HepG2 (cell line): Measurements from ENCODE around the gene FAM3D. TPM values are rescaled to one million over a fixed set of nuclear protein-coding genes. Genes with fewer than 3 reads are reported as not detected.

Experiments
- ATAC-seq: fragments of 200-7000 bp; cut with Tn5 transposase; 3 replicates; pipeline ENCODE4 v1.9.1; 2020; ENCODE audit warnings: mild to moderate bottlenecking, moderate library complexity
- BruUV-seq: library from RNA; stranded (reverse); fragments of 400-500 nt; replicated peaks from 2 replicates; lab custom pipeline; 2021; lab: Mats Ljungman, UMichigan
- CTCF ChIA-PET: fragments of 300-600 bp; formaldehyde crosslinking; extraction: SDS; loops from one replicate; lab custom pipeline; 2021; ENCODE audit warnings: low total read pairs, inconsistent platforms, low intra/inter-chr PET ratio; lab: Yijun Ruan, JAX
- POLR2A ChIA-PET: fragments of 350-600 bp; sonication (Branson Sonifier 250); formaldehyde crosslinking; loops from one replicate; lab custom pipeline; 2020; ENCODE audit warnings: antibody characterized with exemption, inconsistent platforms; lab: Yijun Ruan, JAX
- DNase-seq: peaks from one replicate; pipeline ENCODE4 v3.0.0-alpha.2; 2015; ENCODE audit warnings: low spot score
- FAIRE-seq: peaks from 3 replicates; lab custom pipeline; 2011; peaks lifted over from hg19 to GRCh38; lab: Jason Lieb, UNC
- H2AFZ ChIP-seq: one replicate; pipeline ENCODE4 v1.6.1; 2011; ENCODE audit warnings: low read length, inconsistent platforms
- H3K27ac ChIP-seq: fragments of 300-600 bp; 3 replicates; pipeline ENCODE4 v1.8.0; 2011; ENCODE audit warnings: mixed run types, mild to moderate bottlenecking, mixed read lengths, low read length, inconsistent platforms; ENCODE audit not compliant: insufficient read depth; ENCODE audit errors: extremely low read length
- H3K27me3 ChIP-seq, 2 experiments: fragments of 200-600 bp in 1 of 2; 2 replicates in 1 of 2; 3 replicates in 1 of 2; pipeline versions ENCODE4 v1.6.0 to v1.8.0; 2011; ENCODE audit warnings: low read length in 2 of 2, mild to moderate bottlenecking in 2 of 2, moderate library complexity in 2 of 2, inconsistent platforms in 1 of 2; ENCODE audit not compliant: insufficient read depth in 2 of 2, control insufficient read depth in 1 of 2
- H3K36me3 ChIP-seq, 2 experiments: fragments of 200-600 bp in 1 of 2; replicated peaks in 1 of 2; 2 replicates in 1 of 2; 3 replicates in 1 of 2; pipeline versions ENCODE4 v1.5.1 to v1.8.0; 2011; ENCODE audit warnings: low read length in 2 of 2, inconsistent platforms in 1 of 2; ENCODE audit not compliant: insufficient read depth in 2 of 2, control insufficient read depth in 1 of 2
- H3K4me1 ChIP-seq: 2 replicates; pipeline ENCODE4 v1.5.1; 2012; ENCODE audit warnings: low read length, inconsistent platforms; ENCODE audit not compliant: insufficient read depth
- H3K4me2 ChIP-seq: 2 replicates; pipeline ENCODE4 v1.6.0; 2011; ENCODE audit warnings: low read depth, low read length, inconsistent platforms
- H3K4me3 ChIP-seq, 3 experiments: fragments of 200-600 bp in 1 of 3; sonication (generic), shearing (Covaris generic) in 1 of 3; replicated peaks in 1 of 3; 2 replicates each; pipeline ENCODE4 v1.5.1; 2011 to 2016; ENCODE audit warnings: low read length in 3 of 3, inconsistent platforms in 2 of 3, low read depth in 2 of 3, mild to moderate bottlenecking in 2 of 3, control low read depth in 1 of 3, mixed read lengths in 1 of 3; ENCODE audit not compliant: insufficient read depth in 1 of 3
- H3K79me2 ChIP-seq: one replicate; pipeline ENCODE4 v1.6.1; 2011; ENCODE audit warnings: low read length, inconsistent platforms; ENCODE audit not compliant: insufficient read depth
- H3K9ac ChIP-seq: 2 replicates; pipeline ENCODE4 v1.6.0; 2011; ENCODE audit warnings: mild to moderate bottlenecking, low read depth, low read length, inconsistent platforms; ENCODE audit not compliant: insufficient read depth
- H3K9me3 ChIP-seq: 2 replicates; pipeline ENCODE4 v1.5.1; 2012; ENCODE audit warnings: mild to moderate bottlenecking, low read length
- H4K20me1 ChIP-seq: 2 replicates; pipeline ENCODE4 v1.6.0; 2011; ENCODE audit warnings: inconsistent platforms, mild to moderate bottlenecking, low read length, moderate library complexity; ENCODE audit not compliant: insufficient read depth
- AKAP8 ChIP-seq: sonication (generic); formaldehyde crosslinking; IDR thresholded peaks from 2 replicates; pipeline ENCODE4 v1.5.1; 2020; ENCODE audit warnings: mild to moderate bottlenecking, missing genetic modification reagents
- CENPX ChIP-seq: sonication (generic); formaldehyde crosslinking; IDR thresholded peaks from 2 replicates; pipeline ENCODE4 v1.9.0; 2021; ENCODE audit warnings: mild to moderate bottlenecking, missing genetic modification reagents, moderate library complexity
- FOSL2 ChIP-seq: sonication (generic); formaldehyde crosslinking; IDR thresholded peaks from 2 replicates; pipeline ENCODE4 v1.4.0; 2020; ENCODE audit warnings: missing genetic modification reagents
- FOXM1 ChIP-seq: sonication (generic); formaldehyde crosslinking; IDR thresholded peaks from 2 replicates; pipeline ENCODE4 v1.5.0; 2020; ENCODE audit warnings: missing genetic modification reagents
- HOXA3 ChIP-seq: sonication (generic); formaldehyde crosslinking; IDR thresholded peaks from 2 replicates; pipeline ENCODE4 v1.5.0; 2020; ENCODE audit warnings: missing genetic modification reagents
- KDM1A ChIP-seq: IDR thresholded peaks from 2 replicates; pipeline ENCODE4 v1.6.1; 2016; ENCODE audit warnings: missing compliant biosample characterization
- MTF2 ChIP-seq: sonication (generic); formaldehyde crosslinking; IDR thresholded peaks from 2 replicates; pipeline ENCODE4 v1.5.0; 2020; ENCODE audit warnings: missing genetic modification reagents, borderline replicate concordance
- RBM22 ChIP-seq: fragments of 200-400 bp; formaldehyde crosslinking; optimal IDR thresholded peaks from 2 replicates; pipeline ENCODE3; 2017; ENCODE audit warnings: mild to moderate bottlenecking, low read length, moderate library complexity
- RBM39 ChIP-seq: fragments of 200-400 bp; formaldehyde crosslinking; IDR thresholded peaks from one replicate; pipeline ENCODE4 v1.6.1; 2018; ENCODE audit warnings: antibody characterized with exemption, mild to moderate bottlenecking, low read depth, low read length; ENCODE audit not compliant: poor library complexity, severe bottlenecking
- RXRA ChIP-seq: sonication (generic); formaldehyde crosslinking; IDR thresholded peaks from 2 replicates; pipeline ENCODE4 v1.5.1; 2020; ENCODE audit warnings: missing genetic modification reagents
- SRF ChIP-seq: IDR thresholded peaks from 2 replicates; pipeline ENCODE4 v1.6.1; 2011; ENCODE audit warnings: mild to moderate bottlenecking, low read depth, low read length, moderate library complexity
- ZMAT3 ChIP-seq: sonication (generic); formaldehyde crosslinking; conservative IDR thresholded peaks from 2 replicates; pipeline ENCODE4 v1.7.0; 2021; ENCODE audit warnings: missing genetic modification reagents
- ZNF431 ChIP-seq: sonication (generic); formaldehyde crosslinking; IDR thresholded peaks from 2 replicates; pipeline ENCODE4 v1.9.0; 2022; ENCODE audit warnings: missing genetic modification reagents, low read depth, mild to moderate bottlenecking, borderline replicate concordance
- ZNF713 ChIP-seq: sonication (generic); formaldehyde crosslinking; IDR thresholded peaks from 2 replicates; pipeline ENCODE4 v1.4.0; 2020; ENCODE audit warnings: mild to moderate bottlenecking, missing genetic modification reagents
- WGBS: methylation state at CpG from one replicate; pipeline ENCODE4 v1.1.6; 2017; ENCODE audit warnings: low lambda C conversion rate; 5-methylcytosine and 5-hydroxymethylcytosine counted together
- in situ Hi-C: cut with HindIII; loops from 2 replicates; pipeline ENCODE4 v1.10.0; 2017; ENCODE audit warnings: low pct_unique_long_range_greater_than_20kb; ENCODE audit not compliant: extremely low pct_ligation_motif_present
- intact Hi-C: fragments of 100-400 bp; cut with micrococcal nuclease; formaldehyde crosslinking; loops from one replicate; pipeline ENCODE4 v1.10.0; 2022; ENCODE audit not compliant: unreplicated experiment
- polyA plus RNA-seq, 8 experiments: library from polyadenylated mRNA; depleted of rRNA in 3 of 8; stranded (reverse) in 7 of 8; unstranded in 1 of 8; fragments of >200 nt; fragmentation: Illumina TruSeq in 4 of 8; extraction: Trizol in 4 of 8; gene quantifications; 2 replicates each; pipeline versions ENCODE4 v1.2.1 to v1.2.3, GENCODE V29; 2011 to 2016; ENCODE audit warnings: low read depth in 4 of 8, missing spikeins in 1 of 8, mixed read lengths in 1 of 8; ENCODE audit not compliant: insufficient read depth in 1 of 8
- total RNA-seq, 5 experiments: library from RNA; depleted of rRNA; stranded (reverse); fragments of >200 nt; fragmentation: Illumina TruSeq; extraction: Trizol; gene quantifications; 2 replicates each; pipeline ENCODE4 v1.2.3, GENCODE V29; 2016; ENCODE audit warnings: low read depth in 1 of 5
- TF ChIP-seq, protein P1 (sequence below), 2 experiments: sonication (generic) in 1 of 2; formaldehyde crosslinking in 1 of 2; IDR thresholded peaks; 2 replicates each; pipeline versions ENCODE4 v1.4.0 to v1.6.1; 2016 to 2020; ENCODE audit warnings: borderline replicate concordance in 1 of 2, low read depth in 1 of 2, mild to moderate bottlenecking in 1 of 2, missing genetic modification reagents in 1 of 2
- TF ChIP-seq, protein P2 (sequence below): sonication (generic); formaldehyde crosslinking; IDR thresholded peaks from 2 replicates; pipeline ENCODE4 v1.5.1; 2020; ENCODE audit warnings: mild to moderate bottlenecking, missing genetic modification reagents, moderate library complexity
- TF ChIP-seq, protein P3 (sequence below): sonication (generic); formaldehyde crosslinking; IDR thresholded peaks from 2 replicates; pipeline ENCODE4 v1.8.1; 2023; ENCODE audit warnings: missing genetic modification reagents, inconsistent platforms, borderline replicate concordance
- TF ChIP-seq, protein P4 (sequence below): IDR thresholded peaks from 2 replicates; pipeline ENCODE4 v1.6.1; 2012; ENCODE audit warnings: inconsistent platforms

Gene FAM3D
- total and polyA plus RNA-seq, 2 of the 13 experiments (the other 11 are each of a cell fraction or from before 2014, with no cell fraction given) = not detected

DNA sequence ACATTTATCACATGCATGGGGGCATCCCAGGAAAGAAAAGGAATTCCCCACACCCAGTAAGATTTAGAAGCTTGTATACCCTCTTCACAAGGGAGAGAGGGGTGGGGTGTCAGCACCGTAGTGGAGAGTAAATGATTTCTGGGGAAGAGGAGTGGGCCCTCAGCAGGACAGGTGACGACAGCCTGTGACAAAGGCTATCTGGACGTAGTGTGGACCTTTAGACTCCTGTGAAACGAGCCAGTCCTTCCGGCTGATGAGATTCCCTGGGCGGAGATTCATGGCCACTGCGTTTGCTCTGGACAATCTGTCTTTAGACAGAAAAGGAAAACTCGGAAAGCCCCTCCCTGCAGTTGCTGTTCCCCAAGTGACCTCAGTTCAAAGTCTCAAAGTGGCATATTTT is 1.7 kb upstream of the FAM3D start:
- H4K20me1 ChIP-seq = no peaks in the 10 kb centered on the region
- ATAC-seq (peak; percentile 62), DNase-seq (no peak), FAIRE-seq (no peak)
- no TSS peak for BruUV-seq
- H3K4me3 ChIP-seq = no peak overlapping the region
- H3K36me3 ChIP-seq = no peaks in the 10 kb centered on the region
- POLR2A ChIA-PET = no interaction called here
- intact Hi-C loops = no loop called here
- no peak overlapping the region for H3K4me2 ChIP-seq
- H3K9me3 ChIP-seq = no peaks in the 10 kb centered on the region
- TF ChIP-seq ZMAT3 = no peak
- no peak for TF ChIP-seq AKAP8 (CRISPR knock-in tag)
- TF ChIP-seq ZNF431 = no peak
- TF ChIP-seq MTF2 (CRISPR knock-in tag) = no peak
- no peak for TF ChIP-seq RXRA (CRISPR knock-in tag)
- TF ChIP-seq, protein P1, sequence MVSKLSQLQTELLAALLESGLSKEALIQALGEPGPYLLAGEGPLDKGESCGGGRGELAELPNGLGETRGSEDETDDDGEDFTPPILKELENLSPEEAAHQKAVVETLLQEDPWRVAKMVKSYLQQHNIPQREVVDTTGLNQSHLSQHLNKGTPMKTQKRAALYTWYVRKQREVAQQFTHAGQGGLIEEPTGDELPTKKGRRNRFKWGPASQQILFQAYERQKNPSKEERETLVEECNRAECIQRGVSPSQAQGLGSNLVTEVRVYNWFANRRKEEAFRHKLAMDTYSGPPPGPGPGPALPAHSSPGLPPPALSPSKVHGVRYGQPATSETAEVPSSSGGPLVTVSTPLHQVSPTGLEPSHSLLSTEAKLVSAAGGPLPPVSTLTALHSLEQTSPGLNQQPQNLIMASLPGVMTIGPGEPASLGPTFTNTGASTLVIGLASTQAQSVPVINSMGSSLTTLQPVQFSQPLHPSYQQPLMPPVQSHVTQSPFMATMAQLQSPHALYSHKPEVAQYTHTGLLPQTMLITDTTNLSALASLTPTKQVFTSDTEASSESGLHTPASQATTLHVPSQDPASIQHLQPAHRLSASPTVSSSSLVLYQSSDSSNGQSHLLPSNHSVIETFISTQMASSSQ (IDR thresholded peaks at IDR 0.05; ENCODE audit: low read depth) = no peak
- TF ChIP-seq, protein P1 (CRISPR knock-in tag; IDR thresholded peaks at IDR 0.05; ENCODE audit: borderline replicate concordance) = no peak
- no peak for TF ChIP-seq FOSL2 (CRISPR knock-in tag)
- no peak for TF ChIP-seq KDM1A
- TF ChIP-seq FOXM1 = no peak
- TF ChIP-seq HOXA3 = no peak
- TF ChIP-seq, protein P2, sequence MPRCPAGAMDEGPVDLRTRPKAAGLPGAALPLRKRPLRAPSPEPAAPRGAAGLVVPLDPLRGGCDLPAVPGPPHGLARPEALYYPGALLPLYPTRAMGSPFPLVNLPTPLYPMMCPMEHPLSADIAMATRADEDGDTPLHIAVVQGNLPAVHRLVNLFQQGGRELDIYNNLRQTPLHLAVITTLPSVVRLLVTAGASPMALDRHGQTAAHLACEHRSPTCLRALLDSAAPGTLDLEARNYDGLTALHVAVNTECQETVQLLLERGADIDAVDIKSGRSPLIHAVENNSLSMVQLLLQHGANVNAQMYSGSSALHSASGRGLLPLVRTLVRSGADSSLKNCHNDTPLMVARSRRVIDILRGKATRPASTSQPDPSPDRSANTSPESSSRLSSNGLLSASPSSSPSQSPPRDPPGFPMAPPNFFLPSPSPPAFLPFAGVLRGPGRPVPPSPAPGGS (CRISPR knock-in tag) = no peak
- TF ChIP-seq ZNF713 (CRISPR knock-in tag) = no peak
- TF ChIP-seq, protein P3, sequence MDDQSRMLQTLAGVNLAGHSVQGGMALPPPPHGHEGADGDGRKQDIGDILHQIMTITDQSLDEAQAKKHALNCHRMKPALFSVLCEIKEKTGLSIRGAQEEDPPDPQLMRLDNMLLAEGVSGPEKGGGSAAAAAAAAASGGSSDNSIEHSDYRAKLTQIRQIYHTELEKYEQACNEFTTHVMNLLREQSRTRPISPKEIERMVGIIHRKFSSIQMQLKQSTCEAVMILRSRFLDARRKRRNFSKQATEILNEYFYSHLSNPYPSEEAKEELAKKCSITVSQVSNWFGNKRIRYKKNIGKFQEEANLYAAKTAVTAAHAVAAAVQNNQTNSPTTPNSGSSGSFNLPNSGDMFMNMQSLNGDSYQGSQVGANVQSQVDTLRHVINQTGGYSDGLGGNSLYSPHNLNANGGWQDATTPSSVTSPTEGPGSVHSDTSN (CRISPR knock-in tag) = no peak
- TF ChIP-seq, protein P4, sequence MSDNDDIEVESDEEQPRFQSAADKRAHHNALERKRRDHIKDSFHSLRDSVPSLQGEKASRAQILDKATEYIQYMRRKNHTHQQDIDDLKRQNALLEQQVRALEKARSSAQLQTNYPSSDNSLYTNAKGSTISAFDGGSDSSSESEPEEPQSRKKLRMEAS = no peak
- no peak for TF ChIP-seq CENPX (CRISPR knock-in tag)
- TF ChIP-seq SRF = no peak
- no peak for TF ChIP-seq RBM39
- no peak for TF ChIP-seq RBM22
- TF ChIP-seq, all 625 proteins: peak for 0
- H3K79me2 ChIP-seq = no peaks in the 10 kb centered on the region
- no peak overlapping the region for H2AFZ ChIP-seq
- H3K27me3 ChIP-seq = peaks cover 1 to 12% of the 10 kb centered on the region in 2 experiments; a peak in 4 of 5 replicates
- in situ Hi-C loops = no loop called here
- CTCF ChIA-PET = no interaction called here
- no peak overlapping the region for H3K9ac ChIP-seq
- no peak overlapping the region for H3K27ac ChIP-seq
- H3K4me1 ChIP-seq = peaks cover 10% of the 10 kb centered on the region; the same call in 1 of the 2 replicates
- WGBS = 15% methylated on average over 8 of the region's 8 CpGs
